ENCODE measurements around the gene KCNK10. TPM values are rescaled to one million over a fixed set of nuclear protein-coding genes. Genes with fewer than 3 reads are reported as not detected.

Gene KCNK10
- total and polyA plus RNA-seq, 2 of the 8 experiments (the other 6 are each of a cell fraction or from before 2014, with no cell fraction given) = 0.45 to 0.63 TPM

DNA sequence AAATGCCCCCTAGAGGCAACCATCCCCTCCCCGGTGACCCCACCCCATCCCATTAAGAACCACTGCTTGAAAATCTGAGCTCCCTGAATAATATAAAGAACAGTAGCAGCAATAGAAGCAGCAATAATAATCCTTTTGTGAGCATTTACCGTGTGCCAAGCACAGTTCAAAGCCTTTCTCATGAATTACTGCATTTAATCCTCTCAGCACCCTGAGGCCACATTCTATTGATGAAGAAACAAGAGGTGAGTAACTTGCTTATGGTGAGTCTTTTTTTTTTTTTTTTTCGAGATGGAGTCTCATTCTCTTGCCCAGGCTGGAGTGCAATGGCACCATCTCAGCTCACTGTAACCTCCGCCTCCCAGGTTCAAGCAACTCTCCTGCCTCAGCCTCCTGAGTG, 65.0 kb downstream of the KCNK10 start:
- no peak overlapping the region for H3K18ac ChIP-seq (ENCODE audit: extremely low read depth, low read length)
- H3K79me1 ChIP-seq (ENCODE audit: low read depth, low read length) = no peaks in the 10 kb centered on the region
- no peak overlapping the region for H3K4me3 ChIP-seq (ENCODE audit: extremely low read depth in 1 of 4, insufficient read depth in 2 of 4, low read depth in 3 of 4, low read length in 4 of 4)
- H2BK12ac ChIP-seq (ENCODE audit: low read depth, low read length) = no peak overlapping the region
- POLR2A ChIA-PET (ENCODE audit: partially characterized antibody) = no interaction called here
- no peak overlapping the region for H3K56ac ChIP-seq (replicated peaks; ENCODE audit: insufficient read length, low read depth, low read length)
- H2AFZ ChIP-seq (ENCODE audit: low read length) = no peak overlapping the region
- no peak overlapping the region for H3K9ac ChIP-seq (replicated peaks in 1 of 4; ENCODE audit: extremely low read depth in 1 of 4, low read depth in 3 of 4, low read length in 3 of 4)
- H3K36me3 ChIP-seq (ENCODE audit: control insufficient read depth in 2 of 4, insufficient read depth in 4 of 4, low read length in 3 of 4) = no peaks in the 10 kb centered on the region
- H2BK20ac ChIP-seq (ENCODE audit: low read length) = no peak overlapping the region
- no peak overlapping the region for H4K8ac ChIP-seq (ENCODE audit: extremely low read depth, insufficient read depth, low read length)
- H3K4me1 ChIP-seq (replicated peaks in 1 of 4; ENCODE audit: control insufficient read depth in 3 of 4, insufficient read depth in 4 of 4, low read length in 3 of 4) = no peaks in the 10 kb centered on the region
- H3K23ac ChIP-seq (ENCODE audit: insufficient read length) = no peak overlapping the region
- no peak overlapping the region for H2AK5ac ChIP-seq (ENCODE audit: low read depth, low read length)
- no peak overlapping the region for H2BK120ac ChIP-seq (replicated peaks; ENCODE audit: low read depth, low read length)
- H3K79me2 ChIP-seq (ENCODE audit: control insufficient read depth in 1 of 2, insufficient read depth in 2 of 2, low read length in 2 of 2) = no peaks in the 10 kb centered on the region
- no peak overlapping the region for H4K91ac ChIP-seq (replicated peaks; ENCODE audit: insufficient read length, low read length)
- no peak overlapping the region for H3K4me2 ChIP-seq (ENCODE audit: insufficient read depth in 1 of 2, low read depth in 2 of 2, low read length in 2 of 2)
- no peak for FAIRE-seq
- H3K23me2 ChIP-seq (ENCODE audit: low read depth, low read length) = no peaks in the 10 kb centered on the region
- no peak overlapping the region for H3K27ac ChIP-seq (ENCODE audit: low read depth, low read length)
- no peaks in the 10 kb centered on the region for H3K9me3 ChIP-seq (ENCODE audit: insufficient read depth in 2 of 2, low read depth in 1 of 2, low read length in 1 of 2)
- CTCF ChIA-PET (ENCODE audit: partially characterized antibody) = interaction anchor here (0.9 to 4.9 kb wide), 9 partner anchors 12 to 312 kb away, joined by 3 to 18 read pairs (median 4); no protein-coding TSS in a partner anchor
- no peak overlapping the region for H3K14ac ChIP-seq (ENCODE audit: insufficient read length)
- no peak for DNase-seq (ENCODE audit: low read depth in 1 of 2, low spot score in 2 of 2)
- H4K5ac ChIP-seq (ENCODE audit: insufficient read length, low read depth, low read length) = no peak overlapping the region
- 85% methylated on average over 3 of the region's 4 CpGs; no CpG with 5 or more reads in 1 of the 2 experiments for WGBS, 2 experiments (ENCODE audit: extremely low coverage in 1 of 2, insufficient coverage in 1 of 2, insufficient read length in 1 of 2, insufficient replicate concordance in 2 of 2, low coverage in 1 of 2, low lambda C conversion rate in 2 of 2, missing lambda C conversion rate in 1 of 2)
- H2BK15ac ChIP-seq (ENCODE audit: low read length) = no peak overlapping the region
- H3K4ac ChIP-seq (replicated peaks; ENCODE audit: insufficient read length, low read depth, low read length) = no peak overlapping the region
- no peaks in the 10 kb centered on the region for H3K27me3 ChIP-seq (replicated peaks in 1 of 4; ENCODE audit: control insufficient read depth in 3 of 4, extremely low read depth in 1 of 4, insufficient read depth in 3 of 4, low read length in 3 of 4)
- H2BK5ac ChIP-seq (ENCODE audit: low read depth, low read length) = no peak overlapping the region
- no peaks in the 10 kb centered on the region for H4K20me1 ChIP-seq (replicated peaks in 1 of 2; ENCODE audit: control insufficient read depth in 1 of 2, insufficient read depth in 2 of 2, low read length in 2 of 2)
- TF ChIP-seq POU5F1 (IDR thresholded peaks at IDR 0.05; ENCODE audit: low read depth, low read length) (no peak), RAD21 (IDR thresholded peaks at IDR 0.05 in 1 of 2, conservative IDR thresholded peaks at IDR 0.05 in 1 of 2; ENCODE audit: low read depth in 2 of 2, low read length in 2 of 2) (no peak), SP2 (IDR thresholded peaks at IDR 0.05; ENCODE audit: low read length) (no peak), SIN3A (conservative IDR thresholded peaks at IDR 0.05 in 1 of 2, IDR thresholded peaks at IDR 0.05 in 1 of 2; ENCODE audit: low read depth in 1 of 2, low read length in 2 of 2) (no peak), GABPA (IDR thresholded peaks at IDR 0.05; ENCODE audit: borderline replicate concordance, insufficient read depth, low read length) (no peak), RBBP5 (IDR thresholded peaks at IDR 0.05; ENCODE audit: borderline replicate concordance, low read depth, low read length) (no peak), TAF7 (optimal IDR thresholded peaks at IDR 0.05; ENCODE audit: borderline replicate concordance, low read depth, low read length) (no peak), PHF8 (conservative IDR thresholded peaks at IDR 0.05; ENCODE audit: low read depth, low read length) (no peak), HDAC6 (IDR thresholded peaks at IDR 0.05; ENCODE audit: low read depth, low read length) (no peak), BCL11A (IDR thresholded peaks at IDR 0.05; ENCODE audit: low read depth in 2 of 2, low read length in 2 of 2) (no peak)
- TF ChIP-seq, protein P1, sequence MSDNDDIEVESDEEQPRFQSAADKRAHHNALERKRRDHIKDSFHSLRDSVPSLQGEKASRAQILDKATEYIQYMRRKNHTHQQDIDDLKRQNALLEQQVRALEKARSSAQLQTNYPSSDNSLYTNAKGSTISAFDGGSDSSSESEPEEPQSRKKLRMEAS (IDR thresholded peaks at IDR 0.05) = no peak
- TF ChIP-seq, protein P2, sequence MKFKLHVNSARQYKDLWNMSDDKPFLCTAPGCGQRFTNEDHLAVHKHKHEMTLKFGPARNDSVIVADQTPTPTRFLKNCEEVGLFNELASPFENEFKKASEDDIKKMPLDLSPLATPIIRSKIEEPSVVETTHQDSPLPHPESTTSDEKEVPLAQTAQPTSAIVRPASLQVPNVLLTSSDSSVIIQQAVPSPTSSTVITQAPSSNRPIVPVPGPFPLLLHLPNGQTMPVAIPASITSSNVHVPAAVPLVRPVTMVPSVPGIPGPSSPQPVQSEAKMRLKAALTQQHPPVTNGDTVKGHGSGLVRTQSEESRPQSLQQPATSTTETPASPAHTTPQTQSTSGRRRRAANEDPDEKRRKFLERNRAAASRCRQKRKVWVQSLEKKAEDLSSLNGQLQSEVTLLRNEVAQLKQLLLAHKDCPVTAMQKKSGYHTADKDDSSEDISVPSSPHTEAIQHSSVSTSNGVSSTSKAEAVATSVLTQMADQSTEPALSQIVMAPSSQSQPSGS (IDR thresholded peaks at IDR 0.05; ENCODE audit: low read length) = no peak

Data from H1 (cell line).